Measurements from ENCODE around the gene SCAMP3.

- TF ChIP-seq CTCF (IDR thresholded peaks at IDR 0.05), result no peak
- TF ChIP-seq POLR2A (IDR thresholded peaks at IDR 0.05), result no peak
These were observed 39.2 kb upstream of the SCAMP3 start, which contains the start of gene PKLR for GRCh38 chr1:155301342-155301841.
